ENCODE measurements around the gene TPPP3. TPM values are rescaled to one million over a fixed set of nuclear protein-coding genes. Genes with fewer than 3 reads are reported as not detected.

TPPP3 gene
- total RNA-seq, 1 donor from 2014 or later, result 29.7 TPM

DNA sequence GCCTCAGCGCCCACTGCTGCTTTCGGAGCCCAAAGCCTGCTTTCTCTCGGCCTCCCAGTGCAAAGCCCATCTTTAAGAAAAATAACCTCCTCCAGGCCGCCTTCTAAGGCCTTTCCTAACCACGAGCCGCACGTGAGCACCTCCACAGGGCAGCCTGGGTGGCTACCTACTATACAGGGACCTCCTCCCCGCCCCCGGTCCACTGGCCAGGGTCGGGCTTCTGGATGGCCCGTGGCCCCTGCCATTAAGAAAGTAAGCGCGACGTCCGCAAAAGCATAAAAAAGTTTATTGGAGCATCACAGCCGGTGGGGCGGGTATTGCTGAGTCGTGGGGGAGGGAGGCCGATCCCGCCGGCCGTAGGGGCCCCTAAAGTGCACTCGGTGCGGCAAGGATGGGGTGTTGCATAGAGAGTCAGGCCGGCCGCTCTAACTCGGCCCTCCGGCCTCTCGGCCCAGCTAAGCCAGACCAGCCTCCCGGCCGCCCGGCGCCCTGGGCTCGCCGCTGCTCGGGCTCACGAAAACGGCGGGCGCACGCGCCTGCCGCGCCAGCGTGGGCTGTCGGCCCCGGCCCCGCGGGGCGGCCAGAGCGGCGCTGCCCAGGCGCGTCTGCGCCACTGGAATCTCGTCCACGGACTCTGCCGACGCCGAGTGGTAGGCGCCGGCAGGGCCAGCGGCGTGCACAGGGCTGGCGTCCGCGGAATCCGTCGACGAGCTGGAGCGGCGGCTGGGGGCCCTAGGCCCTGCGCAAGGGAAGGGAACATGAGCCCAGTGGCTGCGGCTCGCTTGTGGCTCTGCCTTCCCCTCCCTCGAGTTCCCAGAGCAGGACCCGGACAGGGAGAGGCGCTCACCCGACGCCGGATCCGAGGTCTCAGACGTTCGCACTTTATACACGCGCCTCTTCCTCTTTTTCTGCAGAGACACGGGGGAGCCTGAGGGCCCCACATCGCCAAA lies 1.1 kb upstream of the TPPP3 start:
- Histone ChIP-seq H3K27ac (peak overlapping the region; percentile 71), H3K36me3 (no peaks in the 10 kb centered on the region), H3K4me3 (peak overlapping the region; percentile 42), H3K27me3 (no peaks in the 10 kb centered on the region), H3K4me1 (peaks cover 46% of the 10 kb centered on the region), H3K9me3 (no peaks in the 10 kb centered on the region)
- ATAC-seq (no peak), DNase-seq (peak; percentile 68)
- intact Hi-C loops (cut with DNase I), result loop anchor here (10.0 kb wide), 1 partner anchor 120 kb away; the partner anchor contains the start of gene PLEKHG4
- no peak for TF ChIP-seq CTCF (IDR thresholded peaks at IDR 0.05)

- H3K9me3 ChIP-seq, result no peaks in the 10 kb centered on the region
- no peak for DNase-seq
- no peaks in the 10 kb centered on the region for H3K36me3 ChIP-seq
- ATAC-seq, result no peak
- peak overlapping the region; percentile 71 for H3K27ac ChIP-seq
- peaks cover 40% of the 10 kb centered on the region for H3K4me1 ChIP-seq
- TF ChIP-seq CTCF (IDR thresholded peaks at IDR 0.05), result no peak
- peak overlapping the region; percentile 42 for H3K4me3 ChIP-seq
- H3K27me3 ChIP-seq, result no peaks in the 10 kb centered on the region
- intact Hi-C loops (cut with DNase I), result loop anchor here (10.0 kb wide), 1 partner anchor 119 kb away; the partner anchor contains the start of gene PLEKHG4
These were observed 473 bp upstream of the TPPP3 start for GRCh38 chr16:67393788-67394154.

GRCh38 chr16:67392301-67393059 lies 818 bp downstream of the TPPP3 start:
- intact Hi-C loops (cut with DNase I), result loop anchor here (10.0 kb wide), 1 partner anchor 118 kb away; the partner anchor contains the start of gene PLEKHG4
- Histone ChIP-seq H3K4me3 (peak overlapping the region; percentile 42), H3K27ac (peak overlapping the region; percentile 71), H3K9me3 (no peaks in the 10 kb centered on the region), H3K36me3 (no peaks in the 10 kb centered on the region), H3K4me1 (peaks cover 40% of the 10 kb centered on the region), H3K27me3 (no peaks in the 10 kb centered on the region)
- ATAC-seq, result no peak
- TF ChIP-seq CTCF (IDR thresholded peaks at IDR 0.05), result no peak
- peak; percentile 61 for DNase-seq

DNA sequence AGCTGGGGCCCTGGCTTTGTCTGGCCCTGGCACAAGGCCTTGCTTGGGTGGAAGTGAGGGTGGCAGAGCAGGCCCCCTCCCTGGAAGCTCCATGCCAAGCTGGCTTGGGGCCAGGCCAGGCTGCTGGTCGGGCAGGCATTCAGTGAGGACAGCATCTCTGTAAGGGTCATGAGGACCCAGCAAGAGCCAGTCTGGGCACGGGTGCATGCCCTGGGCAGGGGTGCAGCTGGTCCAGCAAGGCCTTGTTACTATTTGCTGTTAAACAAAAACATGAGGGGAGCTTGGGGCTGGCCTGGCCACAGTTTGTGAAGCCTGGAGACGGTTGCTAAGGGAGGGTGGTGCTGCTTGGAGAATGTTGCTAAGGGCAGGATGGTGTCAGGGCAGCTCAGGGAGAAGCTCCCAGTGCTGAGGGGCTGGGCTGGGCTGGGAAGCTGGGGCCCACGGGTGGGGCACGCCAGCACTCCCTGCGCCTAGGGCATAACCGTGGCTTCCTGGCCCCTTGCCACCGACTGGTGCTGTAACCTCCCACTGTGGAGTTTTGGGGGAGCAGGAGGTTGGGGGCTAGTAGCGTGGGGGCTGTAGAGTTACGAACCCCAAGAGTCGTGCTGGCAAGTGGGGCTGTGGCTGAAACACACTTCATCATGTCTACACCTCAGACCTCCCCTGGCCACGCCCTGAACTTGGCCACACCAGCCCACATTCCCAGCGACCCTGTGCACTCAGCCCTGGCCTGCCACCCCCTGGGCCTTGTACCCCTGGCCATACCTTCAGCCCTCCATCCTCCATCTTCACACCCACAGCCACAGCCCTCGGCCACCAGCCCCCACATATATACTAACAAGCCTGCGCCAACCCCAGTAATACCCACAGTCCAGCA lies 1.6 kb downstream of the TPPP3 start:
- Histone ChIP-seq H3K9me3 (no peaks in the 10 kb centered on the region), H3K27ac (no peak overlapping the region), H3K4me3 (peak overlapping the region; percentile 42), H3K27me3 (no peaks in the 10 kb centered on the region), H3K4me1 (peaks cover 35% of the 10 kb centered on the region), H3K36me3 (no peaks in the 10 kb centered on the region)
- TF ChIP-seq CTCF (IDR thresholded peaks at IDR 0.05), result no peak
- DNase-seq, result peak; percentile 67
- no peak for ATAC-seq
- intact Hi-C loops (cut with DNase I), result loop anchor here (10.0 kb wide), 1 partner anchor 117 kb away; the partner anchor contains the start of gene PLEKHG4
